ENCODE measurements around the gene SGPP2. TPM values are rescaled to one million over a fixed set of nuclear protein-coding genes. Genes with fewer than 3 reads are reported as not detected.
A peak's percentile ranks its signal among the peaks of the same experiment; 100 is the strongest.

The SGPP2 gene
- polyA plus RNA-seq, 2 of the 4 experiments (the other 2 are of a cell fraction) = 0.10 to 0.26 TPM

DNA sequence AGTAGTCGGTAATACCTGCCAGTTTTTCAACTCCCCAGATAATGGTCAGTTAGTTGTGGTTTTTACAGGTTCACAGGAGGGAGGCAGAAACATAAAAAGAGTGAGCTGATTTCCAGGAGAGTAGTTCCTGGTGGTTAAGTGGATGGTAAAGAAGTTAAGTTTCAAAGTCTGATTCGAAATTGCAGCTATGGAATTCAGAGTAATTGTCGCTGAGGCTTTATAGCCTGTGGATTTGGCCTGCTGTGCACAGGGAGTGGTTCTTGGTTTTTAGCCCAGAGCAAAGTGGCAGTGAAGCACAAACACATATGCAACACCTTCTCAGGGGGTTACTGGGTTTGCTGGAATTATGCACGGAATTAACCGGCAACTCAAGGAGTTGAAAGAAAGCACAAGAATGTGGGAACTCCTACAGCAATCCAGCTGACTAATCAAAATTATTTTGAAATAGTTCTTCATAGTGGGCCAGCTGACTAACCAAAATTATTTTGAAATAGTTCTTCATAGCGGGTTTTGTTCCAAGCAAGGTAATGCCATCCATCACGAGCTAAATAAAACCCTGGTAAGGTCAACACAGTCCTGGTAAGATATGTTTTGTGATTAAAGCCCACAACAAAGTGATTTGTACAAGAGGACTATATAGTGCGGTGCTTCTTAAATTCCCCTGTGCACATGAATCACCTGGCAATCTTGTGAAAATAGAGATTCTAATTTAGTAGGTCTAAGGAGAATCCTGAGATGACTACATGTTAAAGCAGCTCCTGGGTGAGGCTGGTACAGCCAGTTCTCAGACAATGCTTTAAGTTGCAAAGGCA is 94.4 kb downstream of the SGPP2 start:
- ATAC-seq = peak in 1 of 2 experiments; percentile 34; a peak in 1 of 6 replicates
- DNase-seq (ENCODE audit: low read depth in 1 of 2, low spot score in 1 of 2) = no peak
- WGBS (ENCODE audit: missing lambda C conversion rate) = 30% methylated on average over 8 of the region's 8 CpGs
- no peak overlapping the region for H3K27ac ChIP-seq
- no peak overlapping the region for H3K4me2 ChIP-seq
- H3K4me1 ChIP-seq = no peaks in the 10 kb centered on the region
- no peak overlapping the region for H3K4me3 ChIP-seq
- TF ChIP-seq, protein P1, sequence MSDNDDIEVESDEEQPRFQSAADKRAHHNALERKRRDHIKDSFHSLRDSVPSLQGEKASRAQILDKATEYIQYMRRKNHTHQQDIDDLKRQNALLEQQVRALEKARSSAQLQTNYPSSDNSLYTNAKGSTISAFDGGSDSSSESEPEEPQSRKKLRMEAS (IDR thresholded peaks at IDR 0.05) = no peak
- TF ChIP-seq ESRRA (IDR thresholded peaks at IDR 0.05; ENCODE audit: borderline replicate concordance, low read length) (no peak), MAFK (IDR thresholded peaks at IDR 0.05; ENCODE audit: partially characterized antibody) (peak; percentile 78)
- ChIA-PET POLR2A (no interaction called here), CTCF (interaction anchor here (0.6 to 1.6 kb wide), 2 partner anchors 11 to 64 kb away, joined by 4 to 5 read pairs; no protein-coding TSS in a partner anchor)
- no peak for FAIRE-seq
- H3K9me3 ChIP-seq = no peaks in the 10 kb centered on the region

DNA sequence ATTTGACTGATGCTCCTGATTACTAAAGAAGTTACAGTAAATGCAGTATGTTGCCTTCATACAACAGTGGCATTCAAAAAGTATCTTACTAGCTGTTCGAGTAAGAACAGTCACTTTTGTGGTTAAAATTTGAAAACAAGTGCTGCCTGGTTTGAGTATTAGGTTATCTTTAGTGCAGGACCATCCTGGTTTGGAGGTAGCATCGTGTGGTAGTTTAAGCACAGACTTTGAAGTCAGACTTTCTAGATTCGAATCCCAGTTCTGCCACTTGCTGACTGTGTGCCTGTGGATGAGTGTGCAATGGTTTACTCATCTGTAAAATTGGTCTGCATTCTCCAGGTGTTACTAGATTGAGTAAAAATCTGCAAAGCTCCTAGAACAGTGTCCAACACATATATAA is 96.8 kb downstream of the SGPP2 start:
- H3K4me3 ChIP-seq = no peak overlapping the region
- no peaks in the 10 kb centered on the region for H3K4me1 ChIP-seq
- ChIA-PET CTCF (no interaction called here), POLR2A (no interaction called here)
- no peak overlapping the region for H3K27ac ChIP-seq
- FAIRE-seq (no peak), DNase-seq (ENCODE audit: low read depth in 1 of 2, low spot score in 1 of 2) (no peak), ATAC-seq (no peak)
- WGBS (ENCODE audit: missing lambda C conversion rate) = 2% methylated on average over 3 of the region's 3 CpGs
- no peak overlapping the region for H3K4me2 ChIP-seq
- TF ChIP-seq RAD21 (conservative IDR thresholded peaks at IDR 0.05 in 1 of 2, IDR thresholded peaks at IDR 0.05 in 1 of 2) (no peak), CHD2 (IDR thresholded peaks at IDR 0.05; ENCODE audit: low read length, partially characterized antibody) (no peak), ZC3H11A (IDR thresholded peaks at IDR 0.05) (no peak), CBX8 (IDR thresholded peaks at IDR 0.05) (no peak), FOSB (CRISPR knock-in tag; IDR thresholded peaks at IDR 0.05) (no peak), JUN (IDR thresholded peaks at IDR 0.05) (no peak), NPAS2 (CRISPR knock-in tag; IDR thresholded peaks at IDR 0.05; ENCODE audit: borderline replicate concordance) (no peak), ZSCAN20 (CRISPR knock-in tag; IDR thresholded peaks at IDR 0.05) (no peak), CBX2 (IDR thresholded peaks at IDR 0.05; ENCODE audit: borderline replicate concordance, low read depth) (no peak), MAFK (IDR thresholded peaks at IDR 0.05; ENCODE audit: partially characterized antibody) (no peak), HDAC2 (IDR thresholded peaks at IDR 0.05) (no peak)
- TF ChIP-seq, protein P1 (IDR thresholded peaks at IDR 0.05) = no peak
- H3K9me3 ChIP-seq = no peaks in the 10 kb centered on the region

DNA sequence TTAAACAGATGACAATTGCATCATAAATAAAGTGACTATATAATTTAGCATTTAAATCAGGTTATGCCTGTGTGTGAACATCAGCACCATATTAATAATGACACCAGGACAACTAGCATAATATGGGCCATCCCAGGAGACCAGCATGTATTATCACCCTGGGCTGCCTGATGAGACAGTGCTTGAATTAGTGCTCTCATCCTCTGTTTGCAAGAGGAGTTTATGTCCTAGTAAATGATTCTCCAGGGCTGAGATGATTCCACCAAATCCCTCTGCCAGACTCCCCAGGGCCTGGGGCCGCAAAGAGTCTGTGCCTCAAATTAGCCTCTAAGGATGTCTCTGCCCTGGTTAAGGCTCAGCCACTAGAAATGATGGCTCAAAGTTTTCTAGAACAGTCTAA is 97.7 kb downstream of the SGPP2 start:
- no peak overlapping the region for H3K4me2 ChIP-seq
- TF ChIP-seq HDAC2 (IDR thresholded peaks at IDR 0.05) (no peak), FOSL2 (IDR thresholded peaks at IDR 0.05) (no peak), FOSL2 (CRISPR knock-in tag; IDR thresholded peaks at IDR 0.05) (no peak), RARB (CRISPR knock-in tag; IDR thresholded peaks at IDR 0.05) (no peak), EHF (CRISPR knock-in tag; IDR thresholded peaks at IDR 0.05) (no peak)
- TF ChIP-seq, protein P2, sequence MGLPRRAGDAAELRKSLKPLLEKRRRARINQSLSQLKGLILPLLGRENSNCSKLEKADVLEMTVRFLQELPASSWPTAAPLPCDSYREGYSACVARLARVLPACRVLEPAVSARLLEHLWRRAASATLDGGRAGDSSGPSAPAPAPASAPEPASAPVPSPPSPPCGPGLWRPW (IDR thresholded peaks at IDR 0.05) = no peak
- TF ChIP-seq, protein P3, sequence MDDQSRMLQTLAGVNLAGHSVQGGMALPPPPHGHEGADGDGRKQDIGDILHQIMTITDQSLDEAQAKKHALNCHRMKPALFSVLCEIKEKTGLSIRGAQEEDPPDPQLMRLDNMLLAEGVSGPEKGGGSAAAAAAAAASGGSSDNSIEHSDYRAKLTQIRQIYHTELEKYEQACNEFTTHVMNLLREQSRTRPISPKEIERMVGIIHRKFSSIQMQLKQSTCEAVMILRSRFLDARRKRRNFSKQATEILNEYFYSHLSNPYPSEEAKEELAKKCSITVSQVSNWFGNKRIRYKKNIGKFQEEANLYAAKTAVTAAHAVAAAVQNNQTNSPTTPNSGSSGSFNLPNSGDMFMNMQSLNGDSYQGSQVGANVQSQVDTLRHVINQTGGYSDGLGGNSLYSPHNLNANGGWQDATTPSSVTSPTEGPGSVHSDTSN (IDR thresholded peaks at IDR 0.05) = no peak
- DNase-seq (ENCODE audit: low read depth in 1 of 2, low spot score in 1 of 2) = no peak
- no peak for ATAC-seq
- H3K4me1 ChIP-seq = no peaks in the 10 kb centered on the region
- no peak overlapping the region for H3K4me3 ChIP-seq
- no peaks in the 10 kb centered on the region for H3K9me3 ChIP-seq
- POLR2A ChIA-PET = no interaction called here
- CTCF ChIA-PET = interaction anchor here (1.9 kb wide), 1 partner anchor 204 kb away, joined by 4 read pairs; no protein-coding TSS in a partner anchor
- H3K27ac ChIP-seq = no peak overlapping the region
- WGBS (ENCODE audit: missing lambda C conversion rate) = 0% methylated on average over 1 of the region's 1 CpG
- FAIRE-seq = no peak

All from A549 (cell line).